Neural cell (in vitro differentiated cells): Measurements from ENCODE around the gene CTSA. TPM values are rescaled to one million over a fixed set of nuclear protein-coding genes. Genes with fewer than 3 reads are reported as not detected.

Experiments
- H2AFZ ChIP-seq: fragments of 200-600, 300-800 bp; sonication (generic), shearing (Covaris generic); 2 replicates; pipeline ENCODE4 v1.6.0; 2014; ENCODE audit warnings: low read depth, mild to moderate bottlenecking, antibody characterized with exemption, low read length, moderate library complexity
- H3F3A ChIP-seq: fragments of 200-600 bp; shearing (Covaris generic); 2 replicates; pipeline ENCODE4 v1.6.1; 2016; ENCODE audit warnings: mild to moderate bottlenecking, moderate library complexity, mixed read lengths, antibody characterized with exemption, low read length; ENCODE audit not compliant: insufficient read depth, poor library complexity, severe bottlenecking
- H3K27ac ChIP-seq: fragments of 200-600, 300-800 bp; sonication (generic), shearing (Covaris generic); 2 replicates; pipeline ENCODE4 v1.5.1; 2014; ENCODE audit warnings: mild to moderate bottlenecking, low read length, moderate library complexity
- H3K27me3 ChIP-seq: fragments of 300-800, 200-600 bp; sonication (generic), shearing (Covaris generic); 2 replicates; pipeline ENCODE4 v1.6.0; 2014; ENCODE audit warnings: mild to moderate bottlenecking, low read depth, low read length, moderate library complexity; ENCODE audit not compliant: insufficient read depth
- H3K36me3 ChIP-seq: fragments of 300-800, 200-600 bp; sonication (generic), shearing (Covaris generic); 2 replicates; pipeline ENCODE4 v1.5.1; 2014; ENCODE audit warnings: mild to moderate bottlenecking, antibody characterized with exemption, low read length, moderate library complexity; ENCODE audit not compliant: insufficient read depth
- H3K4me2 ChIP-seq: fragments of 300-800, 200-600 bp; sonication (generic), shearing (Covaris generic); 2 replicates; pipeline ENCODE4 v1.6.0; 2014; ENCODE audit warnings: mild to moderate bottlenecking, low read length
- H3K4me3 ChIP-seq: fragments of 300-800, 200-600 bp; sonication (generic), shearing (Covaris generic); 2 replicates; pipeline ENCODE4 v1.5.1; 2014; ENCODE audit warnings: mild to moderate bottlenecking, low read length, moderate library complexity
- H3K79me2 ChIP-seq: fragments of 200-600 bp; shearing (Covaris generic); replicated peaks from 2 replicates; pipeline ENCODE4 v1.6.0; 2014; ENCODE audit warnings: mild to moderate bottlenecking, low read length, moderate library complexity; ENCODE audit not compliant: insufficient read depth
- H3K9ac ChIP-seq: fragments of 300-800, 200-600 bp; sonication (generic), shearing (Covaris generic); 2 replicates; pipeline ENCODE4 v1.6.1; 2016; ENCODE audit warnings: mild to moderate bottlenecking, low read length, mixed read lengths
- H3K9me2 ChIP-seq: fragments of 200-600 bp; shearing (Covaris generic); 2 replicates; pipeline ENCODE4 v1.6.1; 2016; ENCODE audit warnings: mild to moderate bottlenecking, low read length, mixed read lengths; ENCODE audit not compliant: insufficient read depth
- H3K9me3 ChIP-seq: fragments of 200-600, 300-800 bp; sonication (generic), shearing (Covaris generic); 2 replicates; pipeline ENCODE4 v1.6.1; 2016; ENCODE audit warnings: mild to moderate bottlenecking, mixed run types, low read length, moderate library complexity, mixed read lengths
- H4K20me1 ChIP-seq: fragments of 200-600 bp; shearing (Covaris generic); 2 replicates; pipeline ENCODE4 v1.6.1; 2016; ENCODE audit warnings: mild to moderate bottlenecking, mixed run types; ENCODE audit not compliant: insufficient read depth
- EP300 ChIP-seq: fragments of 450-650 bp; conservative IDR thresholded peaks from 2 replicates; pipeline ENCODE4 v1.6.1; 2014; ENCODE audit warnings: antibody characterized with exemption, mild to moderate bottlenecking, moderate library complexity; ENCODE audit not compliant: poor library complexity, severe bottlenecking
- EZH2 ChIP-seq: fragments of 200-600, 300-800 bp; shearing (Covaris generic), sonication (generic); IDR thresholded peaks from 2 replicates; pipeline ENCODE4 v1.6.1; 2014; ENCODE audit warnings: antibody characterized with exemption, low read length, borderline replicate concordance, mild to moderate bottlenecking; ENCODE audit not compliant: insufficient read depth, poor library complexity, severe bottlenecking
- MXI1 ChIP-seq: fragments of 450-650 bp; conservative IDR thresholded peaks from 2 replicates; pipeline ENCODE4 v1.6.1; 2014; ENCODE audit warnings: antibody characterized with exemption, mild to moderate bottlenecking; ENCODE audit not compliant: poor library complexity, severe bottlenecking
- POLR2AphosphoS5 ChIP-seq: IDR thresholded peaks from 2 replicates; pipeline ENCODE4 v1.6.1; 2012
- RAD21 ChIP-seq: fragments of 450-650 bp; conservative IDR thresholded peaks from 2 replicates; pipeline ENCODE4 v1.6.1; 2014; ENCODE audit warnings: antibody characterized with exemption, mild to moderate bottlenecking, moderate library complexity
- SMC3 ChIP-seq: fragments of 450-650 bp; conservative IDR thresholded peaks from 2 replicates; pipeline ENCODE4 v1.6.1; 2014; ENCODE audit warnings: antibody characterized with exemption, mild to moderate bottlenecking, moderate library complexity; ENCODE audit not compliant: poor library complexity
- TAF1 ChIP-seq: IDR thresholded peaks from 2 replicates; pipeline ENCODE4 v1.6.1; 2012; ENCODE audit warnings: low read depth
- polyA plus RNA-seq: library from polyadenylated mRNA; depleted of rRNA; stranded (reverse); fragments of >200 nt; gene quantifications from 2 replicates; pipeline ENCODE4 v1.2.3, GENCODE V29; 2014
- TF ChIP-seq, protein P1 (sequence below): IDR thresholded peaks from 2 replicates; pipeline ENCODE4 v1.6.1; 2012; ENCODE audit warnings: borderline replicate concordance
- TF ChIP-seq, protein P2 (sequence below): fragments of 450-650 bp; IDR thresholded peaks from 2 replicates; pipeline ENCODE4 v1.5.1; 2014; ENCODE audit warnings: antibody characterized with exemption, mild to moderate bottlenecking, moderate library complexity; ENCODE audit not compliant: poor library complexity, severe bottlenecking

CTSA gene
- polyA plus RNA-seq, 1 donor from 2014 or later = 25.7 TPM

DNA sequence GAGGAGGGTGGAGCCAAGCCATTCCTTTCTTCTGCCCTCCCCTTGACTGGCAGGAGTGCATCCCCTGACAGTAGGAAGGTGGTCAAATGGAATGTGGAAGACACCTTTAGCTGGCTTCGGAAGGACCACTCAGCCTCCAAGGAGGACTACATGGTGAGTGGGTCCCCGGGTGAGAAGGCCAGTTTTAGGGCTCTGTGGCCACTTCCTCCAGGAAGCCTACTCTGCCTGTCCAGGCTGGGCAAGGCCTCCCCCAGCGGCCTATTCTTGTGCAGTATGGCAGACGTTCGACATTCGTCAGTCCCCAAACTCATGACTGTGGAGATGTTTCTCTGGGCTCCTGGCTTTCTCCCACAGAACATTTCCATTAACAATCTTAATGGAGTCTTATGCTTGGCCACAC is 52.5 kb downstream of the CTSA start:
- H3K9me2 ChIP-seq = no peaks in the 10 kb centered on the region
- no peaks in the 10 kb centered on the region for H4K20me1 ChIP-seq
- H2AFZ ChIP-seq = no peak overlapping the region
- H3K27me3 ChIP-seq = no peaks in the 10 kb centered on the region
- no peaks in the 10 kb centered on the region for H3K79me2 ChIP-seq
- no peak for TF ChIP-seq POLR2AphosphoS5
- no peak for TF ChIP-seq TAF1
- no peak for TF ChIP-seq EZH2
- no peak for TF ChIP-seq RAD21
- no peak for TF ChIP-seq MXI1
- TF ChIP-seq SMC3 = no peak
- TF ChIP-seq, protein P1, sequence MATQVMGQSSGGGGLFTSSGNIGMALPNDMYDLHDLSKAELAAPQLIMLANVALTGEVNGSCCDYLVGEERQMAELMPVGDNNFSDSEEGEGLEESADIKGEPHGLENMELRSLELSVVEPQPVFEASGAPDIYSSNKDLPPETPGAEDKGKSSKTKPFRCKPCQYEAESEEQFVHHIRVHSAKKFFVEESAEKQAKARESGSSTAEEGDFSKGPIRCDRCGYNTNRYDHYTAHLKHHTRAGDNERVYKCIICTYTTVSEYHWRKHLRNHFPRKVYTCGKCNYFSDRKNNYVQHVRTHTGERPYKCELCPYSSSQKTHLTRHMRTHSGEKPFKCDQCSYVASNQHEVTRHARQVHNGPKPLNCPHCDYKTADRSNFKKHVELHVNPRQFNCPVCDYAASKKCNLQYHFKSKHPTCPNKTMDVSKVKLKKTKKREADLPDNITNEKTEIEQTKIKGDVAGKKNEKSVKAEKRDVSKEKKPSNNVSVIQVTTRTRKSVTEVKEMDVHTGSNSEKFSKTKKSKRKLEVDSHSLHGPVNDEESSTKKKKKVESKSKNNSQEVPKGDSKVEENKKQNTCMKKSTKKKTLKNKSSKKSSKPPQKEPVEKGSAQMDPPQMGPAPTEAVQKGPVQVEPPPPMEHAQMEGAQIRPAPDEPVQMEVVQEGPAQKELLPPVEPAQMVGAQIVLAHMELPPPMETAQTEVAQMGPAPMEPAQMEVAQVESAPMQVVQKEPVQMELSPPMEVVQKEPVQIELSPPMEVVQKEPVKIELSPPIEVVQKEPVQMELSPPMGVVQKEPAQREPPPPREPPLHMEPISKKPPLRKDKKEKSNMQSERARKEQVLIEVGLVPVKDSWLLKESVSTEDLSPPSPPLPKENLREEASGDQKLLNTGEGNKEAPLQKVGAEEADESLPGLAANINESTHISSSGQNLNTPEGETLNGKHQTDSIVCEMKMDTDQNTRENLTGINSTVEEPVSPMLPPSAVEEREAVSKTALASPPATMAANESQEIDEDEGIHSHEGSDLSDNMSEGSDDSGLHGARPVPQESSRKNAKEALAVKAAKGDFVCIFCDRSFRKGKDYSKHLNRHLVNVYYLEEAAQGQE = no peak
- TF ChIP-seq, protein P2, sequence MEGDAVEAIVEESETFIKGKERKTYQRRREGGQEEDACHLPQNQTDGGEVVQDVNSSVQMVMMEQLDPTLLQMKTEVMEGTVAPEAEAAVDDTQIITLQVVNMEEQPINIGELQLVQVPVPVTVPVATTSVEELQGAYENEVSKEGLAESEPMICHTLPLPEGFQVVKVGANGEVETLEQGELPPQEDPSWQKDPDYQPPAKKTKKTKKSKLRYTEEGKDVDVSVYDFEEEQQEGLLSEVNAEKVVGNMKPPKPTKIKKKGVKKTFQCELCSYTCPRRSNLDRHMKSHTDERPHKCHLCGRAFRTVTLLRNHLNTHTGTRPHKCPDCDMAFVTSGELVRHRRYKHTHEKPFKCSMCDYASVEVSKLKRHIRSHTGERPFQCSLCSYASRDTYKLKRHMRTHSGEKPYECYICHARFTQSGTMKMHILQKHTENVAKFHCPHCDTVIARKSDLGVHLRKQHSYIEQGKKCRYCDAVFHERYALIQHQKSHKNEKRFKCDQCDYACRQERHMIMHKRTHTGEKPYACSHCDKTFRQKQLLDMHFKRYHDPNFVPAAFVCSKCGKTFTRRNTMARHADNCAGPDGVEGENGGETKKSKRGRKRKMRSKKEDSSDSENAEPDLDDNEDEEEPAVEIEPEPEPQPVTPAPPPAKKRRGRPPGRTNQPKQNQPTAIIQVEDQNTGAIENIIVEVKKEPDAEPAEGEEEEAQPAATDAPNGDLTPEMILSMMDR = no peak
- TF ChIP-seq EP300 = no peak
- peaks cover 6% of the 10 kb centered on the region for H3K36me3 ChIP-seq
- no peak overlapping the region for H3K4me3 ChIP-seq
- no peak overlapping the region for H3K27ac ChIP-seq
- no peaks in the 10 kb centered on the region for H3F3A ChIP-seq
- H3K9ac ChIP-seq = no peak overlapping the region
- H3K4me2 ChIP-seq = no peak overlapping the region
- H3K9me3 ChIP-seq = no peaks in the 10 kb centered on the region

DNA sequence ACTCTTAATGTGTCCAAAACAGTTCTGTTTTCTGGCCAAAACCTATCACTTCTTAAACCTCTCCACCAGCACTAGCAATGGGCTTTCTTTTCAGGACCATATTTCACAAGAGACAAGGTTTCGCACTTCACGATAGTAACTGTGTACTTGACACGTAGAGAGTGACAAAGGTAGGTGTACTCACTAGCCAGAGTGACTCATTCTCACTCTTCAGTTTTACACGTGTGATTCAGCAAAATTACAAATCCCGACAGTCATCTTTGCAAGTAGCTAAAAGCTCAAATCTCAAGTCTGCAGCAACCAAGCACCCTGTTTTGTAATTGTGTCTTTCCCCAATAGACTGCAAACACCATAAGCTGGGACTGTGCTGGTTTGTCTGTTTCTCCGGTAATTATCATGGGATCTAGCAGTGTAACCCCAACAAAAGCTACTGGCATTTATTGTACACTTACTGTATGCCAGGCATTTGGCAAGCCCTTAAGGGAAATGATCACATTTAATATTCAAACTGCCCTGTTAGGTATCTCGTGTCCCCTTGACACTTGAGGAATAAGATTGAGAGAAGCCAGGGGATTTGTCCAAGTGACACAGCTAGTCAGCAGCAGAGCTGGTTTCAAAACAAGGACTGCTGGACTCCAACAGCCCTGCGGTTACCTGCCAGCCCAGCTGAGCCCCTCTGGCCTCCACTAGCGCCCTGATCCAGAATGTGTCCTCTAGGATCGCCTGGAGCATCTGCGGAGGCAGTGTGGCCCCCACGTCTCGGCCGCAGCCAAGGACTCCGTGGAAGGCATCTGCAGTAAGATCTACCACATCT is 53.2 kb downstream of the CTSA start:
- Histone ChIP-seq H3K27me3 (no peaks in the 10 kb centered on the region), H3K9ac (no peak overlapping the region)

More for the DNA sequence above, 53.2 kb downstream of the CTSA start:
- Histone ChIP-seq H4K20me1 (no peaks in the 10 kb centered on the region), H3K4me2 (no peak overlapping the region), H3K9me3 (no peaks in the 10 kb centered on the region), H2AFZ (no peak overlapping the region), H3F3A (no peaks in the 10 kb centered on the region), H3K79me2 (no peaks in the 10 kb centered on the region), H3K4me3 (no peak overlapping the region), H3K27ac (no peak overlapping the region), H3K9me2 (no peaks in the 10 kb centered on the region), H3K36me3 (peaks cover 12% of the 10 kb centered on the region)
- TF ChIP-seq RAD21 (no peak), MXI1 (no peak)
